ENCODE measurements around the gene SH3RF3.

The SH3RF3 gene

GRCh38 chr2:109356324-109357035 lies 227.5 kb downstream of the SH3RF3 start:
- DNase-seq (ENCODE audit: extremely low read depth, insufficient read length): no peak
- H3K36me3 ChIP-seq (ENCODE audit: control insufficient read depth, insufficient read depth, low read length): no peaks in the 10 kb centered on the region
- TF ChIP-seq CTCF (IDR thresholded peaks at IDR 0.05; ENCODE audit: insufficient read depth, low read length, poor library complexity, severe bottlenecking): no peak
- H3K4me3 ChIP-seq (replicated peaks; ENCODE audit: low read depth, low read length): no peak overlapping the region
- no peaks in the 10 kb centered on the region for H3K27me3 ChIP-seq (replicated peaks; ENCODE audit: control insufficient read depth, insufficient read depth, low read length)

- no peak for DNase-seq (ENCODE audit: extremely low read depth, insufficient read length)
- Histone ChIP-seq H3K27me3 (replicated peaks; ENCODE audit: control insufficient read depth, insufficient read depth, low read length) (no peaks in the 10 kb centered on the region), H3K36me3 (ENCODE audit: control insufficient read depth, insufficient read depth, low read length) (no peaks in the 10 kb centered on the region), H3K4me3 (replicated peaks; ENCODE audit: low read depth, low read length) (no peak overlapping the region)
- TF ChIP-seq CTCF (IDR thresholded peaks at IDR 0.05; ENCODE audit: insufficient read depth, low read length, poor library complexity, severe bottlenecking): no peak
These were observed 235.2 kb downstream of the SH3RF3 start for GRCh38 chr2:109364217-109364616.

GRCh38 chr2:109365131-109365530 lies 236.1 kb downstream of the SH3RF3 start:
- DNase-seq (ENCODE audit: extremely low read depth, insufficient read length): no peak
- Histone ChIP-seq H3K36me3 (ENCODE audit: control insufficient read depth, insufficient read depth, low read length) (no peaks in the 10 kb centered on the region), H3K4me3 (replicated peaks; ENCODE audit: low read depth, low read length) (no peak overlapping the region), H3K27me3 (replicated peaks; ENCODE audit: control insufficient read depth, insufficient read depth, low read length) (no peaks in the 10 kb centered on the region)
- no peak for TF ChIP-seq CTCF (IDR thresholded peaks at IDR 0.05; ENCODE audit: insufficient read depth, low read length, poor library complexity, severe bottlenecking)

- TF ChIP-seq CTCF (IDR thresholded peaks at IDR 0.05; ENCODE audit: insufficient read depth, low read length, poor library complexity, severe bottlenecking): no peak
- DNase-seq (ENCODE audit: extremely low read depth, insufficient read length): no peak
- H3K27me3 ChIP-seq (replicated peaks; ENCODE audit: control insufficient read depth, insufficient read depth, low read length): no peaks in the 10 kb centered on the region
- H3K4me3 ChIP-seq (replicated peaks; ENCODE audit: low read depth, low read length): no peak overlapping the region
- no peaks in the 10 kb centered on the region for H3K36me3 ChIP-seq (ENCODE audit: control insufficient read depth, insufficient read depth, low read length)
These were observed 238.7 kb downstream of the SH3RF3 start for GRCh38 chr2:109367683-109368082.

GRCh38 chr2:109368798-109369197 lies 239.8 kb downstream of the SH3RF3 start:
- H3K36me3 ChIP-seq (ENCODE audit: control insufficient read depth, insufficient read depth, low read length): no peaks in the 10 kb centered on the region
- H3K4me3 ChIP-seq (replicated peaks; ENCODE audit: low read depth, low read length): no peak overlapping the region
- no peak for DNase-seq (ENCODE audit: extremely low read depth, insufficient read length)
- no peak for TF ChIP-seq CTCF (IDR thresholded peaks at IDR 0.05; ENCODE audit: insufficient read depth, low read length, poor library complexity, severe bottlenecking)
- H3K27me3 ChIP-seq (replicated peaks; ENCODE audit: control insufficient read depth, insufficient read depth, low read length): no peaks in the 10 kb centered on the region
